KOPT-K1 (cell line): Measurements from ENCODE around the gene CEP170.

Source experiments
- H3K27ac ChIP-seq: fragments of 200-600 bp; sonication (generic); 2 replicates; pipeline ENCODE4 v1.5.1; 2016; ENCODE audit warnings: antibody characterized with exemption, mild to moderate bottlenecking, low read depth, low read length; ENCODE audit not compliant: poor library complexity, severe bottlenecking
- H3K36me3 ChIP-seq: fragments of 200-600 bp; sonication (generic); 2 replicates; pipeline ENCODE4 v1.5.1; 2017; ENCODE audit warnings: antibody characterized with exemption, mild to moderate bottlenecking, low read length, moderate library complexity; ENCODE audit not compliant: insufficient read depth
- H3K9me3 ChIP-seq: fragments of 200-600 bp; sonication (generic); 2 replicates; pipeline ENCODE4 v1.5.1; 2017; ENCODE audit warnings: antibody characterized with exemption, low read length, mild to moderate bottlenecking; ENCODE audit not compliant: insufficient read depth, poor library complexity, severe bottlenecking

Gene CEP170

GRCh38 chr1:243255791-243256512, 871 bp upstream of the CEP170 start, which contains the start of gene SDCCAG8:
Gene SDCCAG8, plus strand, starts transcription at chr1:243256041. Its CDS starts 133 bp downstream, at chr1:243256174.
- Histone ChIP-seq H3K27ac (peak within 1 kb of the TSS; percentile 82), H3K36me3 (no peaks in the 10 kb centered on the region), H3K9me3 (peaks cover 6% of the 10 kb centered on the region)

- peak overlapping the region; percentile 82 for H3K27ac ChIP-seq
- no peaks in the 10 kb centered on the region for H3K36me3 ChIP-seq
- H3K9me3 ChIP-seq = peaks cover 6% of the 10 kb centered on the region
Observed at GRCh38 chr1:243254233-243254926, 701 bp downstream of the CEP170 start.

- H3K36me3 ChIP-seq = no peaks in the 10 kb centered on the region
- peak overlapping the region; percentile 52 for H3K27ac ChIP-seq
- peaks cover 6% of the 10 kb centered on the region for H3K9me3 ChIP-seq
Observed at GRCh38 chr1:243253926-243254232, 1.2 kb downstream of the CEP170 start.

GRCh38 chr1:243253211-243253925, 1.7 kb downstream of the CEP170 start:
- H3K36me3 ChIP-seq = no peaks in the 10 kb centered on the region
- H3K9me3 ChIP-seq = peaks cover 6% of the 10 kb centered on the region
- no peak overlapping the region for H3K27ac ChIP-seq

GRCh38 chr1:243251539-243251938, 3.5 kb downstream of the CEP170 start:
- Histone ChIP-seq H3K27ac (no peak overlapping the region), H3K36me3 (no peaks in the 10 kb centered on the region), H3K9me3 (peaks cover 6% of the 10 kb centered on the region)

GRCh38 chr1:243250102-243250501, 5.0 kb downstream of the CEP170 start:
- Histone ChIP-seq H3K9me3 (peaks cover 6% of the 10 kb centered on the region), H3K36me3 (no peaks in the 10 kb centered on the region), H3K27ac (no peak overlapping the region)

- H3K27ac ChIP-seq = no peak overlapping the region
- H3K9me3 ChIP-seq = peaks cover 6% of the 10 kb centered on the region
- H3K36me3 ChIP-seq = no peaks in the 10 kb centered on the region
Observed at GRCh38 chr1:243249214-243249613, 5.9 kb downstream of the CEP170 start.

GRCh38 chr1:243247901-243248300, 7.2 kb downstream of the CEP170 start:
- Histone ChIP-seq H3K9me3 (peaks cover 6% of the 10 kb centered on the region), H3K27ac (no peak overlapping the region), H3K36me3 (no peaks in the 10 kb centered on the region)

- no peak overlapping the region for H3K27ac ChIP-seq
- peaks cover 10% of the 10 kb centered on the region for H3K9me3 ChIP-seq
- H3K36me3 ChIP-seq = no peaks in the 10 kb centered on the region
Observed at GRCh38 chr1:243246916-243247315, 8.2 kb downstream of the CEP170 start.

- H3K9me3 ChIP-seq = peaks cover 8% of the 10 kb centered on the region
- H3K36me3 ChIP-seq = no peaks in the 10 kb centered on the region
- H3K27ac ChIP-seq = no peak overlapping the region
Observed at GRCh38 chr1:243244432-243244841, 10.6 kb downstream of the CEP170 start.

- H3K9me3 ChIP-seq = peaks cover 14% of the 10 kb centered on the region
- no peak overlapping the region for H3K27ac ChIP-seq
- H3K36me3 ChIP-seq = no peaks in the 10 kb centered on the region
Observed at GRCh38 chr1:243236604-243237252, 18.4 kb downstream of the CEP170 start.

- Histone ChIP-seq H3K9me3 (peaks cover 30% of the 10 kb centered on the region), H3K36me3 (no peaks in the 10 kb centered on the region), H3K27ac (no peak overlapping the region)
Observed at GRCh38 chr1:243234978-243235647, 20.0 kb downstream of the CEP170 start.

- Histone ChIP-seq H3K36me3 (0 out of 2 replicates have a peak, but pooled peaks cover 7% of the 10 kb centered on the region), H3K9me3 (peaks cover 42% of the 10 kb centered on the region), H3K27ac (no peak overlapping the region)
Observed at GRCh38 chr1:243233908-243234307, 21.2 kb downstream of the CEP170 start.

- Histone ChIP-seq H3K27ac (no peak overlapping the region), H3K9me3 (peaks cover 48% of the 10 kb centered on the region), H3K36me3 (0 out of 2 replicates have a peak, but pooled peaks cover 8% of the 10 kb centered on the region)
Observed at GRCh38 chr1:243230914-243231313, 24.2 kb downstream of the CEP170 start.
